Measurements from ENCODE around the gene HIGD2A.

GRCh38 chr5:176371621-176372539 lies 16.7 kb upstream of the HIGD2A start:
- TF ChIP-seq CTCF (IDR thresholded peaks at IDR 0.05) (no peak), ZFX (IDR thresholded peaks at IDR 0.05; ENCODE audit: borderline replicate concordance) (no peak)
